HEK293T (cell line): Measurements from ENCODE around the gene PIK3CG.

Experiments
- CTCF ChIA-PET: fragments of 350-600 bp; formaldehyde crosslinking; extraction: SDS; loops from one replicate; lab custom pipeline; 2021; ENCODE audit warnings: antibody characterized with exemption, inconsistent platforms; lab: Yijun Ruan, JAX
- POLR2A ChIA-PET: fragments of 350-600 bp; formaldehyde crosslinking; extraction: SDS; loops from one replicate; lab custom pipeline; 2020; ENCODE audit warnings: antibody characterized with exemption, inconsistent platforms; lab: Yijun Ruan, JAX
- DNase-seq: peaks from one replicate; pipeline ENCODE4 v3.0.0; 2012; ENCODE audit warnings: mixed read lengths; ENCODE audit errors: extremely low spot score
- ARNT ChIP-seq: fragments of 450-650 bp; IDR thresholded peaks from 2 replicates; pipeline ENCODE4 v1.6.1; 2017; ENCODE audit warnings: mild to moderate bottlenecking
- BHLHE40 ChIP-seq: fragments of 450-650 bp; IDR thresholded peaks from 2 replicates; pipeline ENCODE4 v1.6.1; 2016; ENCODE audit warnings: mild to moderate bottlenecking, moderate library complexity, borderline replicate concordance
- CTBP1 ChIP-seq: fragments of 450-650 bp; IDR thresholded peaks from 2 replicates; pipeline ENCODE4 v1.6.1; 2016; ENCODE audit warnings: borderline replicate concordance
- ELF4 ChIP-seq: fragments of 450-650 bp; IDR thresholded peaks from 2 replicates; pipeline ENCODE4 v1.6.1; 2017; ENCODE audit warnings: antibody characterized with exemption
- FOXA1 ChIP-seq: fragments of 450-650 bp; IDR thresholded peaks from 2 replicates; pipeline ENCODE4 v1.6.1; 2016; ENCODE audit warnings: mild to moderate bottlenecking
- FOXK2 ChIP-seq: fragments of 450-650 bp; IDR thresholded peaks from 2 replicates; pipeline ENCODE4 v1.6.1; 2016; ENCODE audit warnings: mild to moderate bottlenecking
- FOXM1 ChIP-seq: fragments of 450-650 bp; IDR thresholded peaks from 2 replicates; pipeline ENCODE4 v1.6.1; 2017; ENCODE audit warnings: mild to moderate bottlenecking, borderline replicate concordance
- HDGF ChIP-seq: fragments of 450-650 bp; IDR thresholded peaks from 2 replicates; pipeline ENCODE4 v1.6.1; 2017; ENCODE audit warnings: antibody characterized with exemption, borderline replicate concordance
- L3MBTL2 ChIP-seq: fragments of 450-650 bp; conservative IDR thresholded peaks from 2 replicates; pipeline ENCODE4 v1.6.1; 2016; ENCODE audit warnings: mild to moderate bottlenecking
- LEF1 ChIP-seq: fragments of 450-650 bp; IDR thresholded peaks from 2 replicates; pipeline ENCODE4 v1.6.1; 2017; ENCODE audit warnings: mild to moderate bottlenecking, borderline replicate concordance
- NFRKB ChIP-seq: fragments of 450-650 bp; IDR thresholded peaks from 2 replicates; pipeline ENCODE4 v1.6.1; 2016; ENCODE audit warnings: mild to moderate bottlenecking, moderate library complexity
- SP1 ChIP-seq: fragments of 450-650 bp; IDR thresholded peaks from 2 replicates; pipeline ENCODE4 v1.6.1; 2017
- SUZ12 ChIP-seq: fragments of 450-650 bp; IDR thresholded peaks from 2 replicates; pipeline ENCODE4 v1.6.1; 2016; ENCODE audit warnings: mild to moderate bottlenecking
- TARDBP ChIP-seq: fragments of 450-650 bp; IDR thresholded peaks from 2 replicates; pipeline ENCODE4 v1.6.1; 2016
- ZNF384 ChIP-seq: fragments of 450-650 bp; IDR thresholded peaks from 2 replicates; pipeline ENCODE4 v1.6.1; 2016
- TF ChIP-seq, protein P1 (sequence below): fragments of 450-650 bp; IDR thresholded peaks from 2 replicates; pipeline ENCODE4 v1.6.1; 2016

Gene PIK3CG

DNA sequence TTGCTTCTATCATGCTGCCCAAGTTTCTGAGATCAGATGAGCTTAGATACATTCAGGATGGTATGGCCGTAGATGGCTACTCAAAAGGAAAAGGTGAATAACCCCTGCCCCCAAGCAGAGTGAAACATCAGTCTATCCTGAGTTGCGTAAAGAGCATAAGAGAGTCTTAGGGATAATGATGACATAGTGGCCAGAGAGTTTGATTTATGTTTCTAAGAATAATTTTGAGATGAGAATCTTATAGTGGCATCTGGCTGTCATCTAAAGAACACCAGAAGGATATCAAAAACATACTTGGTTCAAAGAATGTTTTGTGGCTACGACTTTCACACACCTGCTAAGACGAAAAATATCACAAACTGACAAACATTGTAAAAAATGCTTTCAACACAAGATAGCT, 20.6 kb downstream of the PIK3CG start:
- CTCF ChIA-PET: no interaction called here

DNA sequence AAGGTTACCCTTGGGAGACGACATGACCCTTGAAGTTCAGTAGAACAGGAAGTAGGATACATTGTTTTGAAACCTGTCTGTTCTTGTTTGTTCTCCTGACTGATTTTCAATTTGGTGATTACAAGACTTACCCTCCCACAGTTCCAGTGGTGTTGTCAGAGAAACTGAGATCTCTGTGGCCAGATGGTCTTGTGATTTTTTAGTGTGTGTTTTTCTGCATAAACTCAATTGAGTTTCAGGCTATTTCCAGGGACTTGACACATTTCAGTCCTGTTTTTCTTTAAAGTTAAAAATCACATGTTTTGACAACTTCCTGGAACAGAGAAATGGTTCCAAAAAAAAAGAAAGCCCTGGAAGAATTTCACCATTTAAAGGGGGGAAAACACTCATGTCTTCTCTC, 22.3 kb downstream of the PIK3CG start:
- no peak for TF ChIP-seq LEF1
- TF ChIP-seq FOXK2: no peak
- TF ChIP-seq HDGF: no peak
- no peak for TF ChIP-seq FOXM1
- no peak for TF ChIP-seq ARNT
- no peak for TF ChIP-seq L3MBTL2
- TF ChIP-seq CTBP1: no peak
- TF ChIP-seq SP1: no peak
- DNase-seq: no peak
- ChIA-PET CTCF (no interaction called here), POLR2A (no interaction called here)

More for the DNA sequence above, 20.6 kb downstream of the PIK3CG start:
- DNase-seq: no peak
- POLR2A ChIA-PET: no interaction called here
- TF ChIP-seq BHLHE40 (no peak), CTBP1 (no peak), FOXA1 (no peak), ZNF384 (no peak), L3MBTL2 (no peak), HDGF (no peak), SP1 (no peak), LEF1 (no peak), TARDBP (no peak), FOXM1 (no peak), FOXK2 (no peak), NFRKB (no peak)
- TF ChIP-seq, protein P1, sequence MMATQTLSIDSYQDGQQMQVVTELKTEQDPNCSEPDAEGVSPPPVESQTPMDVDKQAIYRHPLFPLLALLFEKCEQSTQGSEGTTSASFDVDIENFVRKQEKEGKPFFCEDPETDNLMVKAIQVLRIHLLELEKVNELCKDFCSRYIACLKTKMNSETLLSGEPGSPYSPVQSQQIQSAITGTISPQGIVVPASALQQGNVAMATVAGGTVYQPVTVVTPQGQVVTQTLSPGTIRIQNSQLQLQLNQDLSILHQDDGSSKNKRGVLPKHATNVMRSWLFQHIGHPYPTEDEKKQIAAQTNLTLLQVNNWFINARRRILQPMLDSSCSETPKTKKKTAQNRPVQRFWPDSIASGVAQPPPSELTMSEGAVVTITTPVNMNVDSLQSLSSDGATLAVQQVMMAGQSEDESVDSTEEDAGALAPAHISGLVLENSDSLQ: no peak

DNA sequence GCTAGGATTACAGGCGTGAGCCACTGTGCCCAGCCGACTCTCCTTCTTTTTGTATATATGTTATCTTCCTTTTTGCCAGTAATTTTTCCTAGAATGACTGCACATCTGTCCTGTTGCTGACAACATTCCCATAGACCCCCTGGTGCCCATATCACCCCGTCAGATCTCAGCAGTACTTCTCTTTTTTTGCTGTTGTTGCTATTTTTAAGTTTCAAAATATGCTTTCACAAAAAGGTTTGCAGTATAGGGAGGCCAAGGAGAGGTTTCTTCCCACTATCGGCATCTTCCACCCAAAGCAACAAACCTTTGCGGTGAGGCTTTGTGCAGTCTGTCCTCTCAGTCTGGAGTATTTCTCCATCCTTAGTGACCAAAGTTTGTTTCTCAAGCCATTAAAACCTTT, 23.1 kb downstream of the PIK3CG start:
- no peak for DNase-seq
- POLR2A ChIA-PET: no interaction called here
- CTCF ChIA-PET: no interaction called here
- TF ChIP-seq, protein P1: no peak
- no peak for TF ChIP-seq L3MBTL2

DNA sequence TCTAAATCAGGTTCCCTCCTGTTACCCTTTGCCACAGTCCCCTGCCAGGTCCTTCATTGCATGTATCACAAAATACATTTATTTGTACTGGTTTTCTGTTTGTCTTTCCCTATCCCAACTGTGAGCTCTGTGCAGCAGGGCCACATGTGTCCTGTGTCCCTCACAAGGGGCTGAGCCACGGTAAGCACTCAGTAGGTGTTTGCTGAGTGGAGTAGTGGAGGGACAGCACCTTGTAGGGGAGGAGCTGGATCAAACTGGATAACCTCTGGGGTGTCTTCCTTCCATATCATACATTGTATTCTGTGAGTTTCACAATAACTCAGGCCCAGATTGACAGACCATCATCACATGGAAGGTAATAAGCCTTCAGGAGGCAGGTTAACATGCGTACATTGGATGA, 25.9 kb downstream of the PIK3CG start:
- DNase-seq: no peak
- no peak for TF ChIP-seq TARDBP
- no peak for TF ChIP-seq L3MBTL2
- TF ChIP-seq CTBP1: no peak
- no peak for TF ChIP-seq HDGF
- TF ChIP-seq NFRKB: no peak
- TF ChIP-seq ELF4: no peak
- no peak for TF ChIP-seq FOXK2
- no peak for TF ChIP-seq ZNF384
- TF ChIP-seq BHLHE40: no peak
- ChIA-PET CTCF (interaction anchor here (0.7 kb wide), 1 partner anchor 659 kb away, joined by 3 read pairs; no protein-coding TSS in a partner anchor), POLR2A (no interaction called here)

DNA sequence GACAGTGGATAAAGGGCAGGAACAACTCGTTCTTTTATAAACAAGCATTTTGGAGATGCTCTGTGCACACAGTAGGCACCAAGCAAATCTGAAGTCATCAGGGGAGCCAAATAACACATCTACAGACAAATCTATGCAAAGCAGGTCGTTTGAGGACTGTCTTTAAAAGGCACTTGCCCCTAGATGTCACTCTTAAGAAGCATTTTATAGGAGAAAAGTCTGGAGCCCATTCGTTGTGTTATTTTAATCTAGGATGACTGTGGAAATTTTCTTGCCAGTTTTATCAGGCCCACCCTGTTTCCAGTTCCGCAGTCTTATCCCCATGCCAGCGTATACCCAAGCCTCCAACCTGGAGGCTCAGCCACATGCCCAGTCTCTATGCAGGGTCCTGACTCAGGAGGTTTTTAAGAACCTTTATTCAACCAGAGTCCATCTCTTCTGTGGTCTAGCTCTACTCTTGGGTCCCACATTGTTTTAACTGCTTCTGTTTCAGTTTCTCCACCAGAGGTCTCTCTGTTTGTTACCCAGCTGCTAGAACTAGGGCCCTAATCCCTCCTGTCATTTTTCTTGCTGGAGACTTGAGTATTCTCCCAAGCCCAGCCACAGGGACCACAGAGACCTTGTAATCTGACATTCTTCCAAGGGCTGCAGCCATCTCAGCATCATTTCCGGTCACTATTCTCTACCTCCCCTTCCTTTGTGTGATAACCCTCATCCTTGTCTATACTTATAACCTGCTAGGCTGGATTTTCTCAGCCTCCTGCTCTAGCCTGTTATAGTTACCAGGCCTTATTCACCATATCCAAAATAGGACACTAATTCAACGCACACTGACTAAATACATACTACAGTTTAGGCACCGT, 26.7 kb downstream of the PIK3CG start:
- CTCF ChIA-PET: no interaction called here

DNA sequence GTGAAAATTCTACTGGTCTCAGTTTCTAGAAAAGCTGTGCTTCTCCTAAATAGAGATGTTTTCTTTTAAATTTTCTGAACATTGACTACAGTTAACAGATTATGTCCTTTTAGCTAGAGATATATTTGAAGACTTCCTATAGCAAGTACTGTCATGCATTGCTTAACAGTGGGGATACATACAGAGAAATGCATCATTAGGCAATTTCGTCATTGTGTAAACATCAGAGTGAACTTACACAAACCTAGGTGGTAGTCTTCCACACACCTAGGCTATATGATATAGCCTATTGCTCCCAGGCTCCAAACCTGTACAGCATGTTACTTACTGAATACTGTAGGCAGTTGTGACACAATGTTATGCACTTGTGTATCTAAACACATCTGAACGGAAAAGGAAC, 28.5 kb downstream of the PIK3CG start:
- TF ChIP-seq L3MBTL2 (no peak), ZNF384 (no peak)
- ChIA-PET CTCF (no interaction called here), POLR2A (no interaction called here)

More for the DNA sequence above, 26.7 kb downstream of the PIK3CG start:
- TF ChIP-seq BHLHE40 (no peak), ZNF384 (no peak), FOXA1 (no peak), SUZ12 (no peak), L3MBTL2 (no peak), LEF1 (no peak), ARNT (no peak), TARDBP (no peak), HDGF (no peak), ELF4 (no peak), NFRKB (no peak), CTBP1 (no peak)
- TF ChIP-seq, protein P1: no peak
- peak; percentile 18 for DNase-seq
- POLR2A ChIA-PET: no interaction called here

More for the DNA sequence above, 28.5 kb downstream of the PIK3CG start:
- DNase-seq: no peak
